ENCODE data around the gene INPP5F.

DNA sequence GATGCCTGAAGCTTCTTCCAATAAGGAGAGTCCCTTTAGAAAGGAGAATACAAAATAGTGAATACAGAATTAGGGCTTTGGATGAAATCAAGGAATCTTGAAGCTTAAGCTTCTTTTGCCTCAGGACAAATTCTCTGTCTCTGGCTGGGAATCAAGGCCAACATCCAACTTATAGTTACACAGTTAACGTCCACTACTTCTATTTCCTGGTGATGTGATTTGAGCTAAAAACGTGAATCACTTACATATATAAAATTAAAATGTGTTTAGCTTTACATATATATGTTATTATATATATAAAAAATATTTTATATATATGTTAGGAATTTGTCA is 11.4 kb upstream of the INPP5F start:
- TF ChIP-seq, protein P1, sequence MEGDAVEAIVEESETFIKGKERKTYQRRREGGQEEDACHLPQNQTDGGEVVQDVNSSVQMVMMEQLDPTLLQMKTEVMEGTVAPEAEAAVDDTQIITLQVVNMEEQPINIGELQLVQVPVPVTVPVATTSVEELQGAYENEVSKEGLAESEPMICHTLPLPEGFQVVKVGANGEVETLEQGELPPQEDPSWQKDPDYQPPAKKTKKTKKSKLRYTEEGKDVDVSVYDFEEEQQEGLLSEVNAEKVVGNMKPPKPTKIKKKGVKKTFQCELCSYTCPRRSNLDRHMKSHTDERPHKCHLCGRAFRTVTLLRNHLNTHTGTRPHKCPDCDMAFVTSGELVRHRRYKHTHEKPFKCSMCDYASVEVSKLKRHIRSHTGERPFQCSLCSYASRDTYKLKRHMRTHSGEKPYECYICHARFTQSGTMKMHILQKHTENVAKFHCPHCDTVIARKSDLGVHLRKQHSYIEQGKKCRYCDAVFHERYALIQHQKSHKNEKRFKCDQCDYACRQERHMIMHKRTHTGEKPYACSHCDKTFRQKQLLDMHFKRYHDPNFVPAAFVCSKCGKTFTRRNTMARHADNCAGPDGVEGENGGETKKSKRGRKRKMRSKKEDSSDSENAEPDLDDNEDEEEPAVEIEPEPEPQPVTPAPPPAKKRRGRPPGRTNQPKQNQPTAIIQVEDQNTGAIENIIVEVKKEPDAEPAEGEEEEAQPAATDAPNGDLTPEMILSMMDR (optimal IDR thresholded peaks at IDR 0.05 in 1 of 3, IDR thresholded peaks at IDR 0.05 in 1 of 3, conservative IDR thresholded peaks at IDR 0.05 in 1 of 3; ENCODE audit: extremely low read depth in 1 of 3, insufficient read depth in 2 of 3, low read length in 3 of 3): no peak
- TF ChIP-seq EZH2 (IDR thresholded peaks at IDR 0.05; ENCODE audit: low read length): no peak
